GM19328 (cell line): ENCODE measurements around the gene LIPC.

Source experiments
- ATAC-seq: cut with Tn5 transposase; IDR thresholded peaks from one replicate; pipeline ENCODE4 v1.9.1; 2021; ENCODE audit warnings: mild to moderate bottlenecking, moderate library complexity; ENCODE audit not compliant: unreplicated experiment

Gene LIPC

DNA sequence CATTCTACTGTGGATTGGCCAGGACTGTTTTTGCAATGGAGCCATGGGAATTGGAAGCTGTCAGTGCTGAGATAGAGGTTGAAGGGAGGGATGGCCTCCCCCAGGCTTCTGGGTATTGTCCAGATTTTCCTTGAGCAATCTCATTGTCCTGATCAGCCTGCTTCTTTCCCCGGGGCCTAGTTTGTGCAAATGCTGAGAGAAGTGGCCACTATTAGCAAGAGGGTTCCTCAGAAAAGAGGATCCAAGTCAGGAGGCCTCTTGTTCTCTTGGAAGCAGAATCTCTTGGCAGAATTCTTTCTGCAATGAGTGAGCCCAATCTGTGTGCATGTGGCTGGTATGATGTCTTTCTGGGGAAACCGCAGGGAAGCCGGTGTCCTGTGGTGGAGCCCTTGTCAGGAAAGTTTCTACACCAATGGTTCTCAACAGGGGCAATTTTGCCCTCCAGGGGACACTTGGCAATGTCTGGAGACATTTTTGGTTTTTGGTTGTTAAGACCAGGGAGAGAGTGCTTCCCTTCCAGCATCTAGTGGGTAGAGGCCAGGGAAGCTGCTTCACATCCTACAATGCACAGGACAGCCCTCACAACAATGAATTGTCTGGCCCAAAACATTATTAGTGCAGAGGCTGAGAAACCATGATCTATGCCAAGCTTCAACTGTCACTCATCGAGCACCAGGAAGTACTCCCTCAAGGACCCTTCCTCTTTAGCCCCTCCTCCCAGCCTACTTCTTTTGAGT is 2.0 kb downstream of the LIPC start:
- no peak for ATAC-seq

DNA sequence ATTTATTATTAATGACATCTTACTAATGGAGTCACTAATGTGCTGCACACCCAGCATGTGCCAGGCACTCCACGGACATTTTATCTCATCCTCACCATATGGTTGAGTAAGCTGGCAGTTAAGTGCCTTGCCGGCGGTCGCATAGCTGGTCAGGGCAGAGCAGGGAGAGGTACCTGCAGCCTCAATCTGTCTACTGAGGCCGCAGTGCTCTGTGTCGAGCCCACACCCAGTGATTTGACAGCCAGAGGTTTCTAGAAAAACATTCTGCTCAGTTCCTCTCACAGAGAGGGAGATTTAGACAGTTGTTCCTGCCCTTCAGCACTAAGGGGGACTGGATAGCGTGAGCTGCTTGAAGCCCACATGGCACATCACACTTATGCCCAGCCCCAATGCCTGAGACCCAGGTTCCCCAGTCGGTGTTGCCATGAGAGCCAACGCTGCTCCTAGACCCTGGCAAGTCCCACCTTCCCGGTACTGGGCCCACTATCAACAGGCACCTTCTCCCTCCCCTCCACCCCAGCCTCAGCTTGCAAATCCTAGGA is 2.6 kb downstream of the LIPC start:
- no peak for ATAC-seq

DNA sequence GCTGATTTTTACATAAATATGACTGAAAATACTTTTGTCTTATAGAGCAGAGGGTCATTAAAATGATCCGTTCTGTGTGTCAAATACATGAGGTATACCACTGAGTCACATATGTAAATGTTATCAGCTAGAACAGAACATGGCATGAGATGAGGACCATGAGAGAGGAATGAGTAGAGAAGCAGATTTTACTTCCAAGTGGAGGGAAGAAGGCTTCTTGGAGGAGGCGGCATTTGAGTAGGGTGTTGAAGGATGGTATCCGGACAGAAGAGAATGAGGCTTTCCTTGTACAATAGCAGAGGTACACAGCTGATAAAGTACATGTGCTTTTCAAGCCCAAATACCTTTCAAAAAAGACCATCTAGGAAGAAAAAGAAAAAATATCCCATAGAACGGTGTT is 4.8 kb downstream of the LIPC start:
- no peak for ATAC-seq

DNA sequence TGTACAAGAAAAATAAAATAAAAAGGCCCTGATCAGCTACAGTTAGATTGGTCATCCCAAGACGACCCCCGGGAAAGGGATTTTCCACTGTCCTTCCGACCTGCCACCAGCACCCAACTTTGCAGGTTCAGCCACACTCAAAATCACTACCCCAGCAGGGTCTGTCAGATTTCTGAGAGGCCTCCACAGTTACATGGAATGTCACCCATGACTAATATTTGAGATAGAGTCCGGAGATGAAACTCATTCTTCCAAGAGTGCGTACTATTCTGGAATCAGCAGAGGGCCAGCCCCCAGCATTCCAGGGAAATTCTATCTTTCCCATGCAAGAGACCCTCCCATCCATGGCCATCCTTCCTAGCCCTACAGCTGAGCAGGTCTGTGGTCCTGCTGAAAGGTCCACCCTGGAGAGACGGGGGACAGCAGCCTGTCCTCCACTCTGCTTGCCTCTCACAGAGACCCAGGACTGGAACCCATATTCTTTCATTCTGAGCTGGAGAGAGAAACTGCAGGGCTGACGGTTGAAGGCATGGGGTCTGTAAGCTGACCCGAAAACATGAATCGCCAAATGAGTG is 5.8 kb downstream of the LIPC start:
- ATAC-seq: no peak

DNA sequence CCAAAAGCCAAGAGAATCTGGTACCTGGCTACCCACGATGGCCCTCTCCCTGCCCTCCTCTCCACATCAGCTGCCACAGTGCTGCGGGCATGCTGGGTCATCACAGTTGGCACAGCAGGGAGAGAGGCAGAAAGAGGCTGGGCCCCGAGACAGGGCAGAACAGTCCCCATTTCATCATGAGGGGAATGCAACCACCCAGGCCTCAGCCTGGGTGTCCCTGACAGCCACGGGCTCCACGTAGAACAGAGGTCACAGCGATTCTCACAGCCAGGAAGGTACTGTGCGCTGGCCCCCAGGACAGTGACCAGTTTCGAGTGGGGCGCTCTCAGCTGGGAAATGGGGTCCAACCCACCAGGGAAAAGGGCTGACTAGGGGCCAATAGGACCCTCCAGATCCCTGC is 6.3 kb downstream of the LIPC start:
- ATAC-seq: no peak

DNA sequence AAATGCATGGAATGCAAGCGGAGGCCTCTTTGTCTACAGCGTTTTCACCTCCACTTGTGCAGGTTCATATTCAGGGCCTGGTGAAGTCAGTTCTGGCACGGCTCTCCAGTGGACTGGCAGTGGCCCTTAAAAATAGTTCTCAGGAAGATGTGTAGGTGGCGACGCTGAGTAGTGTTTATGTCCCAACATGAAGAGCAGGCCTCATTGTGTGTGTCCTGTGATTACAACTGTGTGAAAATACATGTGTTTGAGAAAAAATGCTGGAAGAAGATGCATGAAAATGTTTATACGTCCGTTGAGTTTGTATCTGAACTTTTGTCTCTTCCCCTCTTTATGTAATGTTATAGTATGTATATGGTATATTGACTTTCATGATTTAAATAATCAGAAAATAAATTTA is 7.2 kb downstream of the LIPC start:
- no peak for ATAC-seq

DNA sequence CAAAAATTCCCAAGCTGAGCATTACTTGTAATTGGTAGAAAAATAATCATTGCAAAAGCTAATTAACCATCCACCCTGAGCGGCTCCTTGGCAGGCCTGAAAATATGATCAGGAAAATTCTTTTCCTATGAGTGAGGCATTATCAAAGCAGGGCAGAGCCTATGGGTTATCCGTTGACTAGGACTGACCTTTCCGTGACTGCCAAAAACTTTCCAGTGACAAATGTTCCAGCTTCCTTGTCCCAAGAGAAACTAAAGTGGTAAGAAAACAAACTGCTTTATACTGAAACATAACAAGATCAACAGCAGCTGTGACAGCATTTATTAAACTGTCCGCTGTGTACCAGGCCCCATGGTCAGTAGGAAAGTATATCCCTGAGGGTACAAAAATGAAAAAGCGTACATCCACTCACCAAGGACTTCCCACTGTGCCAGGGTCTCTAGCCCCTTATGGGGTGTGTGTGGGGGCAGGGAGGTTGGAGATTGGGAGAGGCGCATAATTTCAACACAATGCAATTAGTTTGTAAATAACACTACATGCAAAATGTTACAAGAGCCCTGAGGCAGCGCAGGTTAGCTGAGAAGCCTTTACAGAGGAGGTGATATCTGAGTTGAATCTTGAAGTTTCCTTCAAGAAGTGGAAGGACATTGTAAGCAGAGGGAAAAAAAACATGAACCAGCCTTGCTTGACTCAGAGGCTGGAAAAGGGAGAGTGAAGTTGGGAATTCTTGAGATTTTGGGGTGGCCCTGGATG is 8.5 kb downstream of the LIPC start:
- no peak for ATAC-seq

DNA sequence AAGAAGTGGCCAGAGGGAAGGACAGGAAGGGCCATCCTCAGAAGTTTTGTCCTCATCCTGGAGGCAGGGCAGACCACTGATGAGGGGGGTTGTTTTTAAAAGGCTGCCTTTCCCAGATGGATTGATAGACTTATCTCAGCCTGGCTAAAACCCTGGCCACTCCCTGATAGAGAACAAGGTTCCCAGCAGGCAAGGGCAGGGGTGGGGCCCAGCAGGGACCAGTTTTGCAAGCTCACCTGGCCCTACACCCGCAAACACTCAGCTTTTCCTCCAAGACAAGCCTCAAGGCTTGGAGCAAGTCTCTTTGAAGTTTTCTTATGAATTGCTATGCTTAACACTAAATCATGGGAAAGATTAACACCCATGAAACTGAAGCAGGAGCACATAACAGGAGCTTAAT is 9.1 kb downstream of the LIPC start:
- ATAC-seq: no peak

DNA sequence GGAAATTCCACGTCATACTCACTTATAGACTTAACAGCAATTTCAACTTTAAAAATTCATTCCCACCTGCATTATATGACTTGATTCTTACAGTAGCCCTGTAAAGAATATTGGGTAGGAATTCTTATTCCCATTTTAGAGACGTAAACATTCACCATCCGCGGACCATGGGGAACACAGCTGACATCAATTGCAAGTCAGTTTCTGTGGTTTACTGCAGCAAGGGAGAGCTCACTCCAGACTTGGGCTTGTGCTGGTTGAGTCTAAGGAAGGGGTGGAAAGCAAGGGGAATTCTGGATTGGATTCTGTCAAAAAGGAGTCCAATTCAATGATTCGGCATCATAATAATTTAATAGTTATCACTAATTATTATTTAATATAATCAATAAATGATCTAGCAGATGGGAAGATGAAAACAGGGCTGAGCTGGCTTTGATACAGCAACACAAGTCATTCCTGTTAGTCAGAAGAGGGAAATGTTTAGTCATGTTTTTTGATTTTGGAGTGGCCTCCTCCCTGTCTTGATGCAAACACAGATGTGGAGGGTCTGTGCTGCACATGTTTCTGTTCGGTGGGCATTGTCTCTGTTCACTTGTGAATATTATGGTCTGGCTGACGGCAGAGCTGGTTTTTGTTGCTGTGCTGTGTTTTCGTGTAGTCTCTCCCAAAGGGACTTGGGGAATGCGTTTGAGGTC is 9.7 kb downstream of the LIPC start:
- ATAC-seq: no peak

DNA sequence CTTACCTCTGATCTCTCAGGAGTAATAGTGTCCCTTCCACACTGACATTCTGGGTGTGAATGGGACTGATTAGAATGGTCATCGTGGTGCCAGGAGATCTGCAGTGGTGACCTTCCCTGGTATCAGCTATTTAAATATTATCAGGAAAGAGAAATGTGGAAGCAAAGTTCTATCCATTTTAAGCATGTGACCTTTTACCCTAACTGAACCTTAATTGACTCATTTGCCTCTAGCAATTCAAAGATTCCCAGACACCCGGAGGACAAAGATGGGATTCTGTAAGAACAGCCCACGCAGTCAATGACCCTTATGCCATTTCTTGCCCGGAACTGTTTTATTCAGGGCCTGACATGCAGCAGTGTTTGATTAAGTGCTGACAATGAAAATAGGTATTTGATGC is 10.3 kb downstream of the LIPC start:
- ATAC-seq: no peak

DNA sequence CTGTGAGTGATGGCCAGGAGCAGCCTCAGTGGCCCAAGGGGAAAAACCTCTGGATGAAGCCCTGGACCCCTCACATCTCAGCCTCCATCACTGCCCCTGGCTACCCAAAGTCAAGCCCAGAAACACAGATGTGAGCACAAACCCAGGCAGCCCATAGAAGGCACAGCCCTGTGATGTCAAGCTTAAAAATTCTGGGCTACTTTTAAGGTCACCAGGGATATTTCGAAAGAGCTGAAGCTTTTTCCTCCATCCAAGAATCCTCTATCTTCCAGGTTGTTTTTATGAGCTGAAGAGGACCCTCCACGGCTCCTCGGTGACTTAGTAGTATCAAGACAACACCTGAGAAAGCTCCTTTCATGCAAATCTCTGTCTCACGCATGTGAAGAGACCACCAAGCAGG is 11.5 kb downstream of the LIPC start:
- no peak for ATAC-seq

DNA sequence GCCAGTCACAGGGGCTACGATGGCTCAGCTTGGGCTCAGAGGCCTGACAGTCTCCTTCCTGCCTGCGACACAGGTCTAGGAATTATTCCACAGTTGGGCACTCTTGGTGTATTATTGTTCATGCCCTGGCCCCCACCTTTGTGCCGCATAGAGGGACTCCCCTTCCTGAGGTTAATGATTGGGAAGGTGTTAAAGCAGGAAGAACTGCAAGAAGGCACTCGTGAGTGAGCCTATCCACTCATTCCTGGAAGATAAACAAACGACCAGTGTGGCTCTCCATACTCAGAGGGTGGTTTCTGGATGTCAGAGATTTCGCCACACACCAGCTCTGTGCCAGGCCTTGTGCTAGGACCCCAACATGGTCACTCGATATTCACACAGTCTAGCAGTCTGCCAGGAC is 12.3 kb downstream of the LIPC start:
- no peak for ATAC-seq

DNA sequence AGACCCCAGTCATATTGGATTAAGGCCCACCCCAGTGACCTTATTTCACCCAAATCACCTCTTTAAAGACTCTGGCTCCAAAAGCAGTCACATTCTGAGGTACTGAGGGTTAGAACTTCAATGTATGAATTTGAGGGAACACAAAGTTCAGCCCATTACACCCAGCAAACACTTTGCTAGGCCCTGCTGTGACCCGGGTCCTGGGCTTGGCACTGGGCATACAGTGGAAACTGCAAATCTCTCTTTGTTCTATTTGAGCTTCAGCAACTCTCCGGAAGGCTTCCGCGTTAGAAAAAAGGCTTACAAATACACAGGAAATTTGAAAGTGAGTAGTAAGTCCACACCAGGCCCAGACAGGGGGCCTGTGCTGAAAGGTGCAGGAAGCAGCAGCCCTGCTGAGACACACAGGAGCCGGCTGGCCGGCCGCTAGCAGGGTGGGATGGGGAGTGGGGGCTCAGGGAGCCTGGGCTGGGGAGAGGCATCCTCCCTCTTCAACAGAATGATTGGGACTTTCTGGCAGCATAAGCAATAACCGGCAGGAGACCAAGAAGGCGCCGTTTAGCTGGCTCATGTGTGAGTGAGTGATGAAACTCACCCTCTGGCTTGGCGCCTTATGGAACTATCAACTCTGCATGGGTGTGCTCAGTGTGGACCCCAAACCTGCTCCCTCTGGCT is 13.0 kb downstream of the LIPC start:
- no peak for ATAC-seq

DNA sequence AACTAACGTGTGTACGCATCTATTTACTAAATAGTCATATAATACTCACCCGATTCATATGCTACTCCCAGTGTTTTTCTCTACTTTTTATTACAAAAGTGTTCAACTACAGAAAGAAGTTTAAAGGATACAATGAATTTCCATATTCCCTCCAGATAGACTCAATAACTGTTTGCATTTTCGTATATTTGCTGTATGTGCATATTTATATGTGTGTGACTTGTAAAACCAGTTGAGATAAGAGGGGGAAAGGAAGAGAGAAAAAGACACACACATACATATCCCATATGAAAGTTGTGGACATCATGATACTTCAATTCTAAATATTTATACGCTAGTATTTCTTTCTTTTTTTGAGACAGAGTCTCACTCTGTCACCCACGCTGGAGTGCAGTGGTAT is 14.1 kb downstream of the LIPC start:
- ATAC-seq: no peak

DNA sequence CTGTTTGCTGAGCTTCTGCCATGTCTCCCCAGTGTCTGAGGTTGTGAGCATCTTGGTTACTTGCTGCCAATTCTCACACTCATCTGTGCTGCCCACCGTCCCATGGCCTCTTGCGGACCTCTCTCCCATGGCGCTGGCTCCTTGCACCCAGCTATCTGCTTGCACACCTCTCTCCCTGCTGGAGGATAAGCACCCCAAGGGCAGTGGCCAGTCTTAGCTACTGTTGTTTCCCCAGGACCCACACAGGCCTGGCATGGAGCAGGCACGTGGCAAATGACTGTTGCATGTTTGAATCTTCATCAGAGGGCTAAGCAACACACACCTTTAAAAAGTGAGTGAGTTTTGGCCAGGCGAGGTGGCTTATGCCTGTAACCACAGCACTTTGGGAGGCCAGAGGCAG is 14.7 kb downstream of the LIPC start:
- no peak for ATAC-seq

DNA sequence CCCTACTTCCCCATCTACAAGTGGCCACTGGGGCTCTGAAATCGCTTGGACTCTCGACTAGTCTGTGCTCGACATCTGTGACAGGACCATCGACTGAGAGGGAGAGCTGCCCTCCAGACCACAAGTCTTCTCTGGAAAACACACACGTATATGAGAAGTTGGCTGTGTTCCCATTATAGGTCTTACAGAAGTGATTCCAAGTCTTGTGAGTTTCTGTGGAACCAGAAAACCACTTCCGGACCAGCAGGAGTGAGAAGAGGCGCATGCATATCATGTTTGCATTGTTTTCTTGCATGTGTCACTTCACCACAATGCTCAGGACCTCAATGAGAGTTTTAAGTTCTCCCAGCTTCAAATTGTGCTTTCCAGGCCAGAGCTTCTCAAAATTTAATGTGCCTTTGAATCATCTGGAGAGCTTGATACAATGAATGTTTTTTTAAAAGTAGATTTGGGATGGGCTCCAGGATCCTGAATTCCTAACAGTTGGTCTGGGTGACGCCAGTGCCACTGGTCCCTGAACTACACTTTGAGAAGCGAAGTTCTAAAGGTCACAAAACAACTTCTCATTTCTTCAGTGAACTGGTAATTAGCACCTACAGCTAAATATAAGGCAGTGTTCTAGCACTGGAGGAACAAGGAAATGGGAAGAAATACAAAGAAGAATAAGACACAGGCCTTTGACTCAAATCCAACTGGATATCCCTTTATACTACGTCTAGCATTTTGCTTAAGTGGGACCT is 15.7 kb downstream of the LIPC start:
- ATAC-seq: no peak

DNA sequence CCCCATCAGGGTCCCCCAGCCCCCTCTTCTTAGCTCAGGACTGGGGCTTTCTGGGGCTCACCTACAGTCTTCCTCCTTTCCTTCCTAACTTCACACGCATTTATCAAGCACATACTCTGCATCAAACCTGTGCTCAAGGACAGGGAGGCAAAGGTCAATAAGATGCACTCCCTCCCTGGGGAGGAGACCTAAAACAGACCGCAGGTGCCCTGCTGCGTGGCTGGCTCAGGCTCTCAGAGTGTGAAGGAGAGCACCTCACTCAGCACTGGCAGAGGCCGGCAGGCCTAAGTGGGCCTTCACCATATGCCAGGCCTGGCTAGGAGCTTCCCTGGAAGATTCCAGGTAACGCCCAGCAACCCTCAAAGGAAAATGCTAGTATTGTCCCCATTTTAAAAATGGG is 16.5 kb downstream of the LIPC start:
- no peak for ATAC-seq

DNA sequence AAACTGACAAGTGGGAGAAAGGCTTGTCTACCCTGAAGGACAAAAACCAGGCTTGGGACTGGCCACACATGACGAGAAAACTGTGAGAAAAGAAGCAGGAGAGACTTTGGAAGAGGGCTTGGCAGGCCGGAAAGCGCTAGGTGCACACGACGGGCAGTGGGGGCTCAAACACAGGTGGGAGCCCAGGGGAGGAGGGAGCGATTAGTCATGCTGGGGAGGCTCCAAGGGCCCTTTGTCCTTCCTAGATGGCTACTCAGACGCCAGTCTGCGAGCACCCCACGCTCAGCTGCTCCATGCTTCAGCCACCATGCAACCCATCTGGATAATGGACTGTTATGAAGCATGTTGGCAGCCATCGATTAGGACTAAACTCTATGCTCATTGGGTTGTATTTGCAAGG is 17.1 kb downstream of the LIPC start:
- ATAC-seq: no peak

DNA sequence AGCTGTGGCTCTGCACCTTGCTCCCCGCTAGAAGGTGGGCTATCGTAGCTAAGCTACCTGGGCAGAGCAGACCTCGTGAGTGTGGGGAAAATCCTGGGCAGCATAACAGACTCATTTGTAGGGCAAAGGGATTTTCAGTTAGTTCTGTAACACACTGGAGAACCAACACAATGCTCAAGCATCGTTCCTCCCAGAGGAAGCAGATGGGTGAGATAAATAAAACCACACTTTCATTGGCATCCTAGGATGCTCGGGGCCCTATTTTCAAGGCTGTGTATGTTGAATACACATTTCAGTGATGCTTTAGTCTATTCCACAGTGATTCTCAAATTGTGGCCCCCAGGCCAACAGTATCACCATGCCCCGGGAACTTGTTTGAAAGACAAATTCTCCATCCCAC is 20.0 kb downstream of the LIPC start:
- ATAC-seq: no peak

DNA sequence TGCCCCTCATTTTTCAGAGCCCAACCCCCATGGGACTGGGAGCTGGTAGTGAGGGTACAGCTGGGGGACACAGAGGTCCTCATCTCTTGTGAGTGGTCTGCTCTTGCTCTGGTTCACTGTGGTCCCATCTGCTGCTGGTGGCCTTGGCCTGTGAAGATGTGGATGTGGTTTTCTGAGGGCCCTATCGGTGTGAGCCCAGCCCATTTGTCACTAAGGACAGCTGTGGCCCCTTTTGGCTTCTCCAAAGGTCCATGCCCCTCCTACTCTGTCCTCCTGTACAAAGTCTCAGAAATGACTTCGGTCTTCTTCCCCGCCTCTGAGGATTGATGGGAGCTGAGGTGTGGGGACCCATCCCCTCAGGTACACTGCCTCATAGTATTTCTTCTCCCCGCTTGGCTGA is 21.0 kb downstream of the LIPC start:
- no peak for ATAC-seq
